Suprapubic skin (tissue), 4 donors: ENCODE measurements around the gene CRYAB. TPM values are rescaled to one million over a fixed set of nuclear protein-coding genes. Genes with fewer than 3 reads are reported as not detected.

Experiments used
- DNase-seq, 2 donors: peaks; one replicate each; pipeline ENCODE4 v3.0.0-alpha.2; 2019; ENCODE audit warnings: low spot score in 2 of 2
- H3K27ac ChIP-seq: fragments of 200-600 bp; sonication (generic); one replicate; pipeline ENCODE4 v1.5.1; 2019
- H3K27me3 ChIP-seq: fragments of 200-600 bp; sonication (generic); one replicate; pipeline ENCODE4 v1.5.1; 2019
- H3K36me3 ChIP-seq: fragments of 200-600 bp; sonication (generic); one replicate; pipeline ENCODE4 v1.5.1; 2019
- H3K4me1 ChIP-seq: fragments of 200-600 bp; sonication (generic); one replicate; pipeline ENCODE4 v1.5.1; 2019
- H3K4me3 ChIP-seq: fragments of 200-600 bp; sonication (generic); one replicate; pipeline ENCODE4 v1.5.1; 2019; ENCODE audit warnings: mild to moderate bottlenecking
- H3K9me3 ChIP-seq: fragments of 200-600 bp; sonication (generic); one replicate; pipeline ENCODE4 v1.5.1; 2019
- EP300 ChIP-seq: sonication (generic); formaldehyde crosslinking; IDR thresholded peaks from one replicate; pipeline ENCODE4 v1.6.1; 2017; ENCODE audit warnings: antibody characterized with exemption
- POLR2A ChIP-seq, 2 donors: fragments of 450-650 bp; IDR thresholded peaks; one replicate each; pipeline ENCODE4 v1.6.1; 2017; ENCODE audit warnings: antibody characterized with exemption in 2 of 2, mild to moderate bottlenecking in 2 of 2, moderate library complexity in 2 of 2
- POLR2AphosphoS5 ChIP-seq, 3 donors: sonication (generic); formaldehyde crosslinking; IDR thresholded peaks; one replicate each; pipeline ENCODE4 v1.6.1; 2017; ENCODE audit warnings: antibody characterized with exemption in 3 of 3
- WGBS: methylation state at CpG from one replicate; pipeline ENCODE4 v1.1.5; 2018; 5-methylcytosine and 5-hydroxymethylcytosine counted together
- total RNA-seq, 4 donors: library from RNA; depleted of rRNA; stranded (reverse); fragments of >200 nt; gene quantifications; one replicate each; pipeline ENCODE4 v1.1.0, GENCODE V29; 2016
- TF ChIP-seq, protein P1 (sequence below), 2 donors: fragments of 200-600 bp in 1 of 2; fragments of 450-650 bp in 1 of 2; sonication (generic) in 1 of 2; IDR thresholded peaks; one replicate each; pipeline ENCODE4 v1.5.1; 2016 to 2019; ENCODE audit warnings: antibody characterized with exemption in 2 of 2, mild to moderate bottlenecking in 1 of 2, moderate library complexity in 1 of 2

Gene CRYAB
- total RNA-seq, 4 donors from 2014 or later, result 144 to 203 (median 176) TPM

DNA sequence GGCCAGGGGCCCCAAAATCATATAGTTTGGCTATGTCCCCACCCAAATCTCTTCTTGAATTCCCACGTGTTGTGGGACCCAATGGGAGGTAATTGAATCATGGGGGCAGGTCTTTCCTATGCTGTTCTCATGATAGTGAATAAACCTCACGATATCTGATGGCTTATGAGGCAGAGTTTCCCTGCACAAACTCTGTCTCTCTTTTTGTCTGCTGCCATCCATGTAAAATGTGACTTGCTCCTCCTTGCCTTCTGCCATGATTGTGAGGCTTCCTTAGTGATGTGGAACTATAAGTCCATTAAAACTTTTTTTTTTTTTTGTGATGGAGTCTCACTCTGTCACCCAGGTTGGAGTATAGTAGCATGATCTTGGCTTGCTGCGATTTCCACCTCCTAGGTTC, 40.0 kb upstream of the CRYAB start:
- TF ChIP-seq, protein P1, sequence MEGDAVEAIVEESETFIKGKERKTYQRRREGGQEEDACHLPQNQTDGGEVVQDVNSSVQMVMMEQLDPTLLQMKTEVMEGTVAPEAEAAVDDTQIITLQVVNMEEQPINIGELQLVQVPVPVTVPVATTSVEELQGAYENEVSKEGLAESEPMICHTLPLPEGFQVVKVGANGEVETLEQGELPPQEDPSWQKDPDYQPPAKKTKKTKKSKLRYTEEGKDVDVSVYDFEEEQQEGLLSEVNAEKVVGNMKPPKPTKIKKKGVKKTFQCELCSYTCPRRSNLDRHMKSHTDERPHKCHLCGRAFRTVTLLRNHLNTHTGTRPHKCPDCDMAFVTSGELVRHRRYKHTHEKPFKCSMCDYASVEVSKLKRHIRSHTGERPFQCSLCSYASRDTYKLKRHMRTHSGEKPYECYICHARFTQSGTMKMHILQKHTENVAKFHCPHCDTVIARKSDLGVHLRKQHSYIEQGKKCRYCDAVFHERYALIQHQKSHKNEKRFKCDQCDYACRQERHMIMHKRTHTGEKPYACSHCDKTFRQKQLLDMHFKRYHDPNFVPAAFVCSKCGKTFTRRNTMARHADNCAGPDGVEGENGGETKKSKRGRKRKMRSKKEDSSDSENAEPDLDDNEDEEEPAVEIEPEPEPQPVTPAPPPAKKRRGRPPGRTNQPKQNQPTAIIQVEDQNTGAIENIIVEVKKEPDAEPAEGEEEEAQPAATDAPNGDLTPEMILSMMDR (IDR thresholded peaks at IDR 0.05), result no peak
- TF ChIP-seq POLR2AphosphoS5 (IDR thresholded peaks at IDR 0.05) (no peak), POLR2A (IDR thresholded peaks at IDR 0.05) (no peak), EP300 (no peak)
- no peaks in the 10 kb centered on the region for H3K9me3 ChIP-seq
- H3K4me1 ChIP-seq, result no peaks in the 10 kb centered on the region
- H3K27ac ChIP-seq, result no peak overlapping the region
- WGBS, result 97% methylated on average over 3 of the region's 3 CpGs
- H3K4me3 ChIP-seq, result no peak overlapping the region
- no peaks in the 10 kb centered on the region for H3K27me3 ChIP-seq
- no peaks in the 10 kb centered on the region for H3K36me3 ChIP-seq
- no peak for DNase-seq

DNA sequence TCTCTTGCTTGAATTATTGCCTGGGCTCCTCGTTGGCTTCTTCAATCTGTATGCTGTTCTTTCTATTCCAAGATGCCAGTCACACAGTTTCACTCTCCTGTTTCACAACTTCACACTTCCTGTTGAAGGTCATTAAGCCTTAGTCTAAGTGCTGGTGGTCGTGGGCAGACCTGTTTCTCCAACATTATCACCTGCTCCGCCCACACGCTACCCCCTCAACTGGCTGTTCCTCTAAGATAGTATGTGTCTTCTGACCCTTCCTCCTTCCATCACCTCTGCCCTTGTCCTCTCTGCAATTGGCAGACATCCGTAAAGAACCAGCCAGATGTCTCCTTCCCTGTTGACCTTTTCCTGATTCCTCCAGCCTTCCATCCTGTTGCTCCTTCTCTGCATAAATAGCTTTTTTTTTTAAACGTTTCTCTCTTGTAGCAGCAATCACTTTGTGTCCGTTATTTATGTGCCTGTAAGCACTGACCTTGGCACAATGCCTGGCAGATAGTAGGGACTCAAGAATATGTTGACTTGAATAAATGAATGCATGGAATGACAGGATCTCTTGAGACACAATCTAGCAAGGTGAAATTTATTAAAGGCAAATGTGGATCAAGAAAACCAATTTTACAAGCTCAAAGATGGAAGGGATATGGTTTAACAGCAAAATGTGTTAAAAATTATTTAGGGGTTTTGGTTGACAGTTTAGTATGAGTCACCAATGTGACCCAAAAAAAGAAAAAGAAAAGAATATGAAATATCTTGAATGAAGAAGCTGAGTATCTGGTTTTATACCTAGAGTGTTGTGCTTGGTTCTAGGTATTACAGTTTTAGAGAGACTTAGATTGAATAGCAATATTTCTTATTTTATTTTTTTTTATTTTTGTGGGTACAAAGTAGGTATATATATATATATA, 38.2 kb upstream of the CRYAB start:
- TF ChIP-seq POLR2A (IDR thresholded peaks at IDR 0.05) (no peak), POLR2AphosphoS5 (IDR thresholded peaks at IDR 0.05) (no peak), EP300 (no peak)
- TF ChIP-seq, protein P1 (IDR thresholded peaks at IDR 0.05), result no peak
- Histone ChIP-seq H3K9me3 (no peaks in the 10 kb centered on the region), H3K4me3 (no peak overlapping the region), H3K27me3 (no peaks in the 10 kb centered on the region), H3K36me3 (no peaks in the 10 kb centered on the region), H3K27ac (no peak overlapping the region), H3K4me1 (no peaks in the 10 kb centered on the region)
- DNase-seq, result no peak
- 63% methylated on average over 7 of the region's 7 CpGs for WGBS

DNA sequence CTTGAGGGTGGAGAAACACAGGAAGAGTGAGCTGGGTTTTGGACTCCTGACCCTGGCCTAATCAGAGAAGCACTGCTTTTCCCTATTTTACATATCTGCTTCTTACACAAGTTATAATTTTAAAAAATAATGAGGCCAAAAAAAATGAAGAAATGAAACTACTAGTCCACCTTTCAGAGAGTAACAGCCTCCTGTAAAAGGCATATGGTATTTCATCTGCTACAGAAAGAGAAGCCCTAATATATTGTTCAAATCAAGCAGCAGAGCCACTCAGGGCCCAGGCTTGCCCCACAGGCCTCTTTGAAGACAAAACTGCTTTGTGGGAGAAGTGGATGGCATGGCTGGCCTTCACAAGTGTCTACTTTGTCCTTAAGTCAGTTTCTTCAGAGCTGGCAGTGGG, 35.6 kb upstream of the CRYAB start:
- TF ChIP-seq POLR2AphosphoS5 (IDR thresholded peaks at IDR 0.05), result no peak
- no peak for TF ChIP-seq POLR2A (IDR thresholded peaks at IDR 0.05)
- no peak for TF ChIP-seq EP300
- TF ChIP-seq, protein P1 (IDR thresholded peaks at IDR 0.05), result no peak
- no peak for DNase-seq
- Histone ChIP-seq H3K36me3 (no peaks in the 10 kb centered on the region), H3K4me1 (peaks cover 8% of the 10 kb centered on the region), H3K4me3 (no peak overlapping the region), H3K27me3 (no peaks in the 10 kb centered on the region), H3K9me3 (no peaks in the 10 kb centered on the region), H3K27ac (no peak overlapping the region)

DNA sequence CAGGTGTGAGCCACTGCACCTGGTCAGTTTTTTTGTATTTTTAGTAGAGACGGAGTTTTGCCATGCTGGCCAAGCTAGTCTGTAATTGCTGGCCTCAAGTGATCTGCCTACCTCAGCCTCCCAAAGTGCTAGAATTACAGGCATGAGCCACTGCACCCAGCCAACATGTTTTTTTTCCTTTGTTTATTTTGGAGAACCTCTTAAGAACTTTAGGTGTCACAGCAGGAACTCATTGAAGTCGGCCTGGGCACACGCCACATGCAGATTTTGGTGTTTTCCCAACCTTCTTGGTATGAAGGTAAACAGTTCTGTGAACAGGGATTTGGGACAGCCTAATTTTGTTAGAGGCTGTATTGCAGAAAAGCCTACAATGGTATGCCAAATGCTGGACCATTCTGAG, 34.9 kb upstream of the CRYAB start:
- Histone ChIP-seq H3K4me3 (no peak overlapping the region), H3K4me1 (peaks cover 13% of the 10 kb centered on the region), H3K36me3 (no peaks in the 10 kb centered on the region), H3K27ac (no peak overlapping the region), H3K9me3 (no peaks in the 10 kb centered on the region), H3K27me3 (no peaks in the 10 kb centered on the region)
- WGBS, result 74% methylated on average over 3 of the region's 3 CpGs
- no peak for DNase-seq
- TF ChIP-seq, protein P1 (IDR thresholded peaks at IDR 0.05), result no peak
- TF ChIP-seq POLR2AphosphoS5 (IDR thresholded peaks at IDR 0.05) (no peak), EP300 (no peak), POLR2A (IDR thresholded peaks at IDR 0.05) (no peak)

DNA sequence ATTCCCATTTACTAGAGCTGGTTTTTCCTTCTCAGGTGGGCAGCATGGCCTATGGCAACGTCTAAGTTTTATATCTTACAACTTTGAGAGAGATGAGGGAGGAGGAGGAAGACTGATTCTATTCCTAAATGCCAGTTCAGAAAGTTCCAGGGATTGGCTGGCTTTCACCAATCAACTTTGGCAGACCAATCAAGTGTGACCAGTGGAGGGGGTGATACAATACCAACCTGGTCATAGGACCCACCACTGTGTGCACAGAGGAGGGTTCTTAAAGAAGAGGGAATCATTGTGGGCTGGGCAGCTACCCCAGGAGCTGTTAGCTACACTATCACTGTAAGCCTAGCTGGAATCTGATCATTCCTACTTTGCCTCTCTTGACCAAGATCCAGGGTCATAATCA, 33.6 kb upstream of the CRYAB start:
- Histone ChIP-seq H3K4me1 (peaks cover 13% of the 10 kb centered on the region), H3K9me3 (no peaks in the 10 kb centered on the region), H3K36me3 (no peaks in the 10 kb centered on the region), H3K27ac (peak overlapping the region; percentile 73), H3K27me3 (no peaks in the 10 kb centered on the region), H3K4me3 (no peak overlapping the region)
- 52% methylated on average over 1 of the region's 1 CpG for WGBS
- TF ChIP-seq POLR2AphosphoS5 (IDR thresholded peaks at IDR 0.05) (no peak), EP300 (no peak)
- no peak for DNase-seq
